HepG2 (cell line): ENCODE results near the gene GNB3. TPM values are rescaled to one million over a fixed set of nuclear protein-coding genes. Genes with fewer than 3 reads are reported as not detected.
A peak's percentile ranks its signal among the peaks of the same experiment; 100 is the strongest.

Experiments used
- HDAC6 ChIP-seq: fragments of 200-600 bp; sonication (generic); IDR thresholded peaks from 2 replicates; pipeline ENCODE4 v1.7.0; 2017; ENCODE audit warnings: mild to moderate bottlenecking, antibody characterized with exemption, low read length, low read depth
- HOXA9 ChIP-seq: sonication (generic); formaldehyde crosslinking; IDR thresholded peaks from 2 replicates; pipeline ENCODE4 v1.8.1; 2022; ENCODE audit warnings: missing genetic modification reagents, mild to moderate bottlenecking, moderate library complexity, borderline replicate concordance
- IRX3 ChIP-seq: sonication (generic); formaldehyde crosslinking; IDR thresholded peaks from 2 replicates; pipeline ENCODE4 v1.8.1; 2023; ENCODE audit warnings: mild to moderate bottlenecking, low read depth, missing genetic modification reagents, borderline replicate concordance
- MAZ ChIP-seq, 2 experiments: sonication (generic) in 1 of 2; formaldehyde crosslinking in 1 of 2; IDR thresholded peaks; 2 replicates each; pipeline versions ENCODE4 v1.5.0 to v1.6.1; 2012 to 2020; ENCODE audit warnings: low read depth in 2 of 2, mild to moderate bottlenecking in 2 of 2, borderline replicate concordance in 1 of 2, improper control_type of control experiment in 1 of 2, low read length in 1 of 2, missing genetic modification reagents in 1 of 2, moderate library complexity in 1 of 2
- NR1H2 ChIP-seq: sonication (generic); formaldehyde crosslinking; IDR thresholded peaks from 2 replicates; pipeline ENCODE4 v1.8.1; 2022; ENCODE audit warnings: low read depth, missing genetic modification reagents, borderline replicate concordance
- TOE1 ChIP-seq: sonication (generic); formaldehyde crosslinking; IDR thresholded peaks from 2 replicates; pipeline ENCODE4 v1.4.0; 2020; ENCODE audit warnings: mild to moderate bottlenecking, missing genetic modification reagents
- ZFP1 ChIP-seq: IDR thresholded peaks from 2 replicates; pipeline ENCODE4 v1.6.1; 2016
- ZNF124 ChIP-seq: sonication (generic); formaldehyde crosslinking; IDR thresholded peaks from 2 replicates; pipeline ENCODE4 v1.4.0; 2020; ENCODE audit warnings: missing genetic modification reagents
- ZNF383 ChIP-seq: sonication (generic); formaldehyde crosslinking; IDR thresholded peaks from 2 replicates; pipeline ENCODE4 v1.4.0; 2020; ENCODE audit warnings: missing genetic modification reagents, mild to moderate bottlenecking, borderline replicate concordance
- ZNF558 ChIP-seq: sonication (generic); formaldehyde crosslinking; IDR thresholded peaks from 2 replicates; pipeline ENCODE4 v1.9.0; 2022; ENCODE audit warnings: mild to moderate bottlenecking, missing genetic modification reagents, borderline replicate concordance
- polyA plus RNA-seq, 8 experiments: library from polyadenylated mRNA; depleted of rRNA in 3 of 8; stranded (reverse) in 7 of 8; unstranded in 1 of 8; fragments of >200 nt; fragmentation: Illumina TruSeq in 4 of 8; extraction: Trizol in 4 of 8; gene quantifications; 2 replicates each; pipeline versions ENCODE4 v1.2.1 to v1.2.3, GENCODE V29; 2011 to 2016; ENCODE audit warnings: low read depth in 4 of 8, missing spikeins in 1 of 8, mixed read lengths in 1 of 8; ENCODE audit not compliant: insufficient read depth in 1 of 8
- total RNA-seq, 5 experiments: library from RNA; depleted of rRNA; stranded (reverse); fragments of >200 nt; fragmentation: Illumina TruSeq; extraction: Trizol; gene quantifications; 2 replicates each; pipeline ENCODE4 v1.2.3, GENCODE V29; 2016; ENCODE audit warnings: low read depth in 1 of 5
- TF ChIP-seq, protein P1 (sequence below), 2 experiments: sonication (generic) in 1 of 2; formaldehyde crosslinking in 1 of 2; IDR thresholded peaks; 2 replicates each; pipeline versions ENCODE4 v1.6.1 to v1.9.0; 2014 to 2022; ENCODE audit warnings: antibody characterized with exemption in 1 of 2, borderline replicate concordance in 1 of 2, inconsistent platforms in 1 of 2, low read depth in 1 of 2, missing genetic modification reagents in 1 of 2
- TF ChIP-seq, protein P2 (sequence below): sonication (generic); formaldehyde crosslinking; IDR thresholded peaks from 2 replicates; pipeline ENCODE4 v1.5.0; 2020; ENCODE audit warnings: mild to moderate bottlenecking, missing genetic modification reagents
- TF ChIP-seq, protein P3 (sequence below): sonication (generic); formaldehyde crosslinking; IDR thresholded peaks from 2 replicates; pipeline ENCODE4 v1.5.0; 2020; ENCODE audit warnings: mild to moderate bottlenecking, missing genetic modification reagents
- TF ChIP-seq, protein P4 (sequence below): sonication (generic); formaldehyde crosslinking; IDR thresholded peaks from 2 replicates; pipeline ENCODE4 v1.4.0; 2020; ENCODE audit warnings: missing genetic modification reagents, mild to moderate bottlenecking, borderline replicate concordance

GNB3 gene
- total and polyA plus RNA-seq, 2 of the 13 experiments (the other 11 are each of a cell fraction or from before 2014, with no cell fraction given) = 1.3 to 3.6 TPM

DNA sequence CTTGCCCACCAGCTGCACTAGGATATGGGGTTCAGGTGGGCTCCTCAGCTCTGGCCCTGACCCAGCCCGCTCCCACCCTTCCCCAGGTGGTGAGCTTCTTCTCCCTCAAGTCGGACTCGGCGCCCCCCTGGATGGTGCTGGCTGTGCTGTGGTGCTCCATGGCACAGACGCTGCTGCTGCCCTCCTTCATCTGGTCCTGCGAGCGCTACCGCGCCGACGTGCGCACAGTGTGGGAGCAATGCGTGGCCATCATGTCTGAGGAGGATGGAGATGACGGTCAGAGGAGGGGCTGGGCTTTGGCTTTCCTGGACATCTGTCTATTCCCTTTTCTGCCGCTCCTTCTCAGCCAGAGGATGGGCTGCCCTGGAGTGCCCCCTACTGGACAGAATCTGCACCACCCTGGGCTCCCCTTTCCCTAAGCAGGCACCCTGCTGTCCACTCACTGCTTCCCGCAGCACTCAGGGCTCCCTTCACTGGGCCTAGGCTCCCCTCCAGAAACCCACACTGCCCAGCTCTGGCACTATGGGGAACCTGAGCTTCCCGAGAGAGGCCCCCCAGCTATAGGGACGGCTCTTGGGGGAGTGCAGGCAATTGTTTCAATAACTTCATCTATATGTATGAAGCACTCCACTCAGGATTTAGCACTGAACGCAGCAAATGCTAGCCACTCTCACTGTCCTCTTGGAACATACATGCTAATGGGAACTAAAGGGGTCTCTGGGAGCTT lies 15.2 kb upstream of the GNB3 start (continued):
- TF ChIP-seq, protein P1, sequence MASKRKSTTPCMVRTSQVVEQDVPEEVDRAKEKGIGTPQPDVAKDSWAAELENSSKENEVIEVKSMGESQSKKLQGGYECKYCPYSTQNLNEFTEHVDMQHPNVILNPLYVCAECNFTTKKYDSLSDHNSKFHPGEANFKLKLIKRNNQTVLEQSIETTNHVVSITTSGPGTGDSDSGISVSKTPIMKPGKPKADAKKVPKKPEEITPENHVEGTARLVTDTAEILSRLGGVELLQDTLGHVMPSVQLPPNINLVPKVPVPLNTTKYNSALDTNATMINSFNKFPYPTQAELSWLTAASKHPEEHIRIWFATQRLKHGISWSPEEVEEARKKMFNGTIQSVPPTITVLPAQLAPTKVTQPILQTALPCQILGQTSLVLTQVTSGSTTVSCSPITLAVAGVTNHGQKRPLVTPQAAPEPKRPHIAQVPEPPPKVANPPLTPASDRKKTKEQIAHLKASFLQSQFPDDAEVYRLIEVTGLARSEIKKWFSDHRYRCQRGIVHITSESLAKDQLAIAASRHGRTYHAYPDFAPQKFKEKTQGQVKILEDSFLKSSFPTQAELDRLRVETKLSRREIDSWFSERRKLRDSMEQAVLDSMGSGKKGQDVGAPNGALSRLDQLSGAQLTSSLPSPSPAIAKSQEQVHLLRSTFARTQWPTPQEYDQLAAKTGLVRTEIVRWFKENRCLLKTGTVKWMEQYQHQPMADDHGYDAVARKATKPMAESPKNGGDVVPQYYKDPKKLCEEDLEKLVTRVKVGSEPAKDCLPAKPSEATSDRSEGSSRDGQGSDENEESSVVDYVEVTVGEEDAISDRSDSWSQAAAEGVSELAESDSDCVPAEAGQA (IDR thresholded peaks at IDR 0.05; ENCODE audit: low read depth) = no peak
- TF ChIP-seq, protein P1 (CRISPR knock-in tag; IDR thresholded peaks at IDR 0.05; ENCODE audit: borderline replicate concordance) = no peak
- TF ChIP-seq HOXA9 (CRISPR knock-in tag) = no peak
- no peak for TF ChIP-seq TOE1 (CRISPR knock-in tag)
- TF ChIP-seq IRX3 (CRISPR knock-in tag) = no peak
- TF ChIP-seq, protein P2, sequence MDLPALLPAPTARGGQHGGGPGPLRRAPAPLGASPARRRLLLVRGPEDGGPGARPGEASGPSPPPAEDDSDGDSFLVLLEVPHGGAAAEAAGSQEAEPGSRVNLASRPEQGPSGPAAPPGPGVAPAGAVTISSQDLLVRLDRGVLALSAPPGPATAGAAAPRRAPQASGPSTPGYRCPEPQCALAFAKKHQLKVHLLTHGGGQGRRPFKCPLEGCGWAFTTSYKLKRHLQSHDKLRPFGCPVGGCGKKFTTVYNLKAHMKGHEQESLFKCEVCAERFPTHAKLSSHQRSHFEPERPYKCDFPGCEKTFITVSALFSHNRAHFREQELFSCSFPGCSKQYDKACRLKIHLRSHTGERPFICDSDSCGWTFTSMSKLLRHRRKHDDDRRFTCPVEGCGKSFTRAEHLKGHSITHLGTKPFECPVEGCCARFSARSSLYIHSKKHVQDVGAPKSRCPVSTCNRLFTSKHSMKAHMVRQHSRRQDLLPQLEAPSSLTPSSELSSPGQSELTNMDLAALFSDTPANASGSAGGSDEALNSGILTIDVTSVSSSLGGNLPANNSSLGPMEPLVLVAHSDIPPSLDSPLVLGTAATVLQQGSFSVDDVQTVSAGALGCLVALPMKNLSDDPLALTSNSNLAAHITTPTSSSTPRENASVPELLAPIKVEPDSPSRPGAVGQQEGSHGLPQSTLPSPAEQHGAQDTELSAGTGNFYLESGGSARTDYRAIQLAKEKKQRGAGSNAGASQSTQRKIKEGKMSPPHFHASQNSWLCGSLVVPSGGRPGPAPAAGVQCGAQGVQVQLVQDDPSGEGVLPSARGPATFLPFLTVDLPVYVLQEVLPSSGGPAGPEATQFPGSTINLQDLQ (CRISPR knock-in tag) = no peak
- 0 out of 2 replicates have a peak, but pooled peaks have one; percentile 59 for TF ChIP-seq ZNF124
- TF ChIP-seq ZNF383 (CRISPR knock-in tag) = no peak
- no peak for TF ChIP-seq MAZ (IDR thresholded peaks at IDR 0.05; ENCODE audit: borderline replicate concordance, low read depth, low read length)
- no peak for TF ChIP-seq MAZ (CRISPR knock-in tag; IDR thresholded peaks at IDR 0.05; ENCODE audit: low read depth)
- TF ChIP-seq NR1H2 (CRISPR knock-in tag) = no peak
- no peak for TF ChIP-seq HDAC6
- no peak for TF ChIP-seq ZFP1 (CRISPR knock-in tag)
- 0 out of 2 replicates have a peak, but pooled peaks have one; percentile 41 for TF ChIP-seq ZNF558 (CRISPR knock-in tag)
- TF ChIP-seq, protein P3, sequence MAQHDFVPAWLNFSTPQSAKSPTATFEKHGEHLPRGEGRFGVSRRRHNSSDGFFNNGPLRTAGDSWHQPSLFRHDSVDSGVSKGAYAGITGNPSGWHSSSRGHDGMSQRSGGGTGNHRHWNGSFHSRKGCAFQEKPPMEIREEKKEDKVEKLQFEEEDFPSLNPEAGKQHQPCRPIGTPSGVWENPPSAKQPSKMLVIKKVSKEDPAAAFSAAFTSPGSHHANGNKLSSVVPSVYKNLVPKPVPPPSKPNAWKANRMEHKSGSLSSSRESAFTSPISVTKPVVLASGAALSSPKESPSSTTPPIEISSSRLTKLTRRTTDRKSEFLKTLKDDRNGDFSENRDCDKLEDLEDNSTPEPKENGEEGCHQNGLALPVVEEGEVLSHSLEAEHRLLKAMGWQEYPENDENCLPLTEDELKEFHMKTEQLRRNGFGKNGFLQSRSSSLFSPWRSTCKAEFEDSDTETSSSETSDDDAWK (CRISPR knock-in tag) = no peak
- TF ChIP-seq, protein P4, sequence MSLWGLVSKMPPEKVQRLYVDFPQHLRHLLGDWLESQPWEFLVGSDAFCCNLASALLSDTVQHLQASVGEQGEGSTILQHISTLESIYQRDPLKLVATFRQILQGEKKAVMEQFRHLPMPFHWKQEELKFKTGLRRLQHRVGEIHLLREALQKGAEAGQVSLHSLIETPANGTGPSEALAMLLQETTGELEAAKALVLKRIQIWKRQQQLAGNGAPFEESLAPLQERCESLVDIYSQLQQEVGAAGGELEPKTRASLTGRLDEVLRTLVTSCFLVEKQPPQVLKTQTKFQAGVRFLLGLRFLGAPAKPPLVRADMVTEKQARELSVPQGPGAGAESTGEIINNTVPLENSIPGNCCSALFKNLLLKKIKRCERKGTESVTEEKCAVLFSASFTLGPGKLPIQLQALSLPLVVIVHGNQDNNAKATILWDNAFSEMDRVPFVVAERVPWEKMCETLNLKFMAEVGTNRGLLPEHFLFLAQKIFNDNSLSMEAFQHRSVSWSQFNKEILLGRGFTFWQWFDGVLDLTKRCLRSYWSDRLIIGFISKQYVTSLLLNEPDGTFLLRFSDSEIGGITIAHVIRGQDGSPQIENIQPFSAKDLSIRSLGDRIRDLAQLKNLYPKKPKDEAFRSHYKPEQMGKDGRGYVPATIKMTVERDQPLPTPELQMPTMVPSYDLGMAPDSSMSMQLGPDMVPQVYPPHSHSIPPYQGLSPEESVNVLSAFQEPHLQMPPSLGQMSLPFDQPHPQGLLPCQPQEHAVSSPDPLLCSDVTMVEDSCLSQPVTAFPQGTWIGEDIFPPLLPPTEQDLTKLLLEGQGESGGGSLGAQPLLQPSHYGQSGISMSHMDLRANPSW (CRISPR knock-in tag) = no peak
